SK-N-SH (cell line): ENCODE data around the gene SLC10A6.

Experiments
- ELF1 ChIP-seq: IDR thresholded peaks from 2 replicates; pipeline ENCODE4 v1.4.0; 2012
- NFIC ChIP-seq: IDR thresholded peaks from 2 replicates; pipeline ENCODE4 v1.4.0; 2012; ENCODE audit warnings: borderline replicate concordance
- RCOR1 ChIP-seq: fragments of 150-350 bp; IDR thresholded peaks from 2 replicates; pipeline ENCODE4 v1.6.1; 2017; ENCODE audit warnings: antibody characterized with exemption, low read length
- TF ChIP-seq, protein P1 (sequence below): fragments of 200-600 bp; sonication (generic); IDR thresholded peaks from 2 replicates; pipeline ENCODE4 v1.6.1; 2017; ENCODE audit warnings: antibody characterized with exemption, mild to moderate bottlenecking, moderate library complexity

DNA sequence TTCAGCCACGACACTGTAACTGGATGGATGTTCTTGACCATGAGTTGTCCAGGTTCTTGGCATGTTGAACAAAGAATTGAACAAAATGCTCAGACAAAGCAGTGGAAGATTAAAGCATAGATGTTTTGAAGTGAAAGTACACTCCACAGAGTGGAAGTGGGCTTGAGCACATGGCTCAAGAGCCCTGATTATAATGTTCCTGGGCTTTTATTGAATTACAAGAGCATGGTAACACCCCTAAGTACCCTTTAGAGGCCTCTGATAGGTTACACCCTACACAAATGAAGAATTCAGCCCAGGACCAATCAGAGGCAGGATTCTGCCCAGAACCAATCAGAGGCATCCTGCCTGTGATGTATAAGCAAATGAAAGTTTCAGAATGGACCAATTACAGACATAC lies 33.5 kb downstream of the SLC10A6 start:
- TF ChIP-seq, protein P1, sequence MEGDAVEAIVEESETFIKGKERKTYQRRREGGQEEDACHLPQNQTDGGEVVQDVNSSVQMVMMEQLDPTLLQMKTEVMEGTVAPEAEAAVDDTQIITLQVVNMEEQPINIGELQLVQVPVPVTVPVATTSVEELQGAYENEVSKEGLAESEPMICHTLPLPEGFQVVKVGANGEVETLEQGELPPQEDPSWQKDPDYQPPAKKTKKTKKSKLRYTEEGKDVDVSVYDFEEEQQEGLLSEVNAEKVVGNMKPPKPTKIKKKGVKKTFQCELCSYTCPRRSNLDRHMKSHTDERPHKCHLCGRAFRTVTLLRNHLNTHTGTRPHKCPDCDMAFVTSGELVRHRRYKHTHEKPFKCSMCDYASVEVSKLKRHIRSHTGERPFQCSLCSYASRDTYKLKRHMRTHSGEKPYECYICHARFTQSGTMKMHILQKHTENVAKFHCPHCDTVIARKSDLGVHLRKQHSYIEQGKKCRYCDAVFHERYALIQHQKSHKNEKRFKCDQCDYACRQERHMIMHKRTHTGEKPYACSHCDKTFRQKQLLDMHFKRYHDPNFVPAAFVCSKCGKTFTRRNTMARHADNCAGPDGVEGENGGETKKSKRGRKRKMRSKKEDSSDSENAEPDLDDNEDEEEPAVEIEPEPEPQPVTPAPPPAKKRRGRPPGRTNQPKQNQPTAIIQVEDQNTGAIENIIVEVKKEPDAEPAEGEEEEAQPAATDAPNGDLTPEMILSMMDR: no peak
- TF ChIP-seq NFIC (no peak), RCOR1 (no peak), ELF1 (no peak)
